K562 (cell line): Measurements from ENCODE around the gene CHD2. TPM values are rescaled to one million over a fixed set of nuclear protein-coding genes. Genes with fewer than 3 reads are reported as not detected.

Experiments used
- ATAC-seq: fragments of 200-7000 bp; cut with Tn5 transposase; 3 replicates; pipeline ENCODE4 v1.9.1; 2020; ENCODE audit warnings: moderate library complexity
- BruUV-seq: library from RNA; stranded (reverse); fragments of 400-500 nt; replicated peaks from 2 replicates; lab custom pipeline; 2021; lab: Mats Ljungman, UMichigan
- CTCF ChIA-PET: fragments of 300-600 bp; formaldehyde crosslinking; extraction: SDS; loops from one replicate; lab custom pipeline; 2021; ENCODE audit warnings: low intra/inter-chr PET ratio; lab: Yijun Ruan, JAX
- POLR2A ChIA-PET: fragments of 300-600, 350-650 bp; sonication (Branson Sonifier 250); formaldehyde crosslinking; extraction: SDS; loops from one replicate; lab custom pipeline; 2021; ENCODE audit warnings: antibody characterized with exemption, inconsistent platforms; lab: Yijun Ruan, JAX
- DNase-seq, 4 experiments: peaks; one replicate each; pipeline versions ENCODE4 v3.0.0 to v3.0.0-alpha.2; 2011 to 2018; ENCODE audit warnings: low spot score in 3 of 4, mixed read lengths in 3 of 4; ENCODE audit errors: extremely low read depth in 1 of 4
- FAIRE-seq: peaks from 2 replicates; lab custom pipeline; 2011; peaks lifted over from hg19 to GRCh38; lab: Jason Lieb, UNC
- H2AFZ ChIP-seq: 2 replicates; pipeline ENCODE4 v1.6.0; 2011; ENCODE audit warnings: low read depth, low read length, control low read depth, inconsistent platforms
- H3K27ac ChIP-seq: fragments of 200-600 bp; 3 replicates; pipeline ENCODE4 v1.8.0; 2011; ENCODE audit warnings: low read depth, mild to moderate bottlenecking, control low read depth, inconsistent platforms, low read length, moderate library complexity, mixed read lengths; ENCODE audit errors: extremely low read depth
- H3K27me3 ChIP-seq, 2 experiments: fragments of 300-600 bp in 1 of 2; 2 replicates in 1 of 2; 3 replicates in 1 of 2; pipeline versions ENCODE4 v1.6.0 to v1.8.0; 2011; ENCODE audit warnings: inconsistent platforms in 2 of 2, low read length in 2 of 2, mild to moderate bottlenecking in 1 of 2, mixed read lengths in 1 of 2, moderate library complexity in 1 of 2; ENCODE audit not compliant: control insufficient read depth in 2 of 2, insufficient read depth in 2 of 2
- H3K36me3 ChIP-seq: fragments of 300-600 bp; 3 replicates; pipeline ENCODE4 v1.8.0; 2011; ENCODE audit warnings: mild to moderate bottlenecking, low read length, inconsistent platforms; ENCODE audit not compliant: control insufficient read depth, insufficient read depth
- H3K4me1 ChIP-seq, 2 experiments: fragments of 200-600 bp in 1 of 2; replicated peaks in 1 of 2; 2 replicates in 1 of 2; 3 replicates in 1 of 2; pipeline versions ENCODE4 v1.5.1 to v1.8.0; 2011; ENCODE audit warnings: inconsistent platforms in 2 of 2, low read length in 2 of 2, mild to moderate bottlenecking in 1 of 2, mixed read lengths in 1 of 2, moderate library complexity in 1 of 2; ENCODE audit not compliant: control insufficient read depth in 2 of 2, insufficient read depth in 2 of 2
- H3K4me2 ChIP-seq: 2 replicates; pipeline ENCODE4 v1.6.1; 2011; ENCODE audit warnings: low read length, control low read depth, inconsistent platforms, mixed read lengths; ENCODE audit not compliant: insufficient read depth
- H3K4me3 ChIP-seq: fragments of 200-600 bp; sonication (generic), shearing (Covaris generic); 2 replicates; pipeline ENCODE4 v1.5.1; 2016; ENCODE audit warnings: control low read depth, inconsistent platforms
- H3K79me2 ChIP-seq: fragments of 200-600 bp; 3 replicates; pipeline ENCODE4 v1.8.0; 2011; ENCODE audit warnings: low read length, inconsistent platforms; ENCODE audit not compliant: control insufficient read depth, insufficient read depth
- H3K9ac ChIP-seq, 2 experiments: 2 replicates each; pipeline versions ENCODE4 v1.6.0 to v1.6.1; 2011; ENCODE audit warnings: low read depth in 2 of 2, low read length in 2 of 2, control low read depth in 1 of 2, inconsistent platforms in 1 of 2, mild to moderate bottlenecking in 1 of 2, mixed read lengths in 1 of 2; ENCODE audit not compliant: insufficient read depth in 1 of 2
- H3K9me1 ChIP-seq: one replicate; pipeline ENCODE4 v1.6.0; 2011; ENCODE audit warnings: inconsistent platforms, mild to moderate bottlenecking, low read length, moderate library complexity; ENCODE audit not compliant: control insufficient read depth, insufficient read depth
- H3K9me3 ChIP-seq: replicated peaks from 2 replicates; pipeline ENCODE4 v1.5.1; 2011; ENCODE audit warnings: low read depth, low read length, inconsistent platforms; ENCODE audit not compliant: control insufficient read depth, insufficient read depth
- H4K20me1 ChIP-seq: replicated peaks from 2 replicates; pipeline ENCODE4 v1.6.1; 2011; ENCODE audit warnings: low read length, inconsistent platforms, mixed read lengths; ENCODE audit not compliant: control insufficient read depth, insufficient read depth
- ID3 ChIP-seq, 2 experiments: fragments of 250-450 bp in 1 of 2; fragments of 450-650 bp in 1 of 2; sonication (Bioruptor Pico) in 1 of 2; IDR thresholded peaks; 2 replicates each; pipeline versions ENCODE4 v1.6.1 to v1.8.0; 2016 to 2021; ENCODE audit warnings: mild to moderate bottlenecking in 2 of 2, moderate library complexity in 2 of 2, missing compliant biosample characterization in 1 of 2, missing genetic modification characterization in 1 of 2
- POU5F1 ChIP-seq: fragments of 150-350 bp; IDR thresholded peaks from 2 replicates; pipeline ENCODE4 v1.6.1; 2014; ENCODE audit warnings: borderline replicate concordance, low read length, low read depth, mild to moderate bottlenecking; ENCODE audit not compliant: partially characterized antibody
- RBM25 ChIP-seq: fragments of 200-400 bp; formaldehyde crosslinking; IDR thresholded peaks from 2 replicates; pipeline ENCODE4 v1.6.1; 2018; ENCODE audit warnings: low read length, low read depth, moderate library complexity; ENCODE audit not compliant: severe bottlenecking
- SIX5 ChIP-seq, 2 experiments: IDR thresholded peaks; 2 replicates each; pipeline ENCODE4 v1.6.1; 2011; ENCODE audit warnings: low read length in 2 of 2, borderline replicate concordance in 1 of 2, low read depth in 1 of 2, mild to moderate bottlenecking in 1 of 2, moderate library complexity in 1 of 2; ENCODE audit not compliant: insufficient read depth in 1 of 2
- XRCC3 ChIP-seq: fragments of 450-650 bp; IDR thresholded peaks from 2 replicates; pipeline ENCODE4 v1.6.1; 2017; ENCODE audit warnings: mild to moderate bottlenecking, moderate library complexity
- ZEB2 ChIP-seq: fragments of 450-650 bp; IDR thresholded peaks from 2 replicates; pipeline ENCODE4 v1.6.1; 2016
- WGBS: fragments of 100-300 bp; shearing (Covaris generic); methylation state at CpG from one replicate; pipeline ENCODE4 v1.1.6; 2016; ENCODE audit warnings: low coverage, mixed read lengths; ENCODE audit not compliant: insufficient coverage; ENCODE audit errors: missing lambda C conversion rate; 5-methylcytosine and 5-hydroxymethylcytosine counted together
- in situ Hi-C: fragments of 300-500 bp; cut with MboI; formaldehyde crosslinking; loops from 4 replicates; pipeline ENCODE4 v1.15.0; 2018; ENCODE audit warnings: inconsistent platforms, mixed read lengths
- intact Hi-C: fragments of 100-400 bp; cut with micrococcal nuclease; formaldehyde crosslinking; loops from 2 replicates; pipeline ENCODE4 v1.14.2; 2022
- polyA plus RNA-seq, 8 experiments: library from polyadenylated mRNA; depleted of rRNA in 4 of 8; stranded (reverse) in 5 of 8; unstranded in 3 of 8; fragments of >200 nt; fragmentation: Nextera tagmentation in 2 of 8; fragmentation: Illumina TruSeq in 1 of 8; extraction: Ambion mirVana in 2 of 8; extraction: Trizol in 1 of 8; gene quantifications; 2 replicates each; pipeline versions ENCODE4 v1.2.1 to v1.2.3, GENCODE V29; 2011 to 2014; ENCODE audit warnings: inconsistent platforms in 1 of 8, missing spikeins in 1 of 8
- total RNA-seq, 7 experiments: library from RNA; depleted of rRNA in 6 of 7; stranded (reverse); fragments of >200 nt in 6 of 7; fragmentation: Illumina TruSeq in 2 of 7; extraction: Trizol in 2 of 7; gene quantifications; 2 replicates each; pipeline versions ENCODE4 v1.2.1 to v1.2.3, GENCODE V29; 2011 to 2021; ENCODE audit warnings: low replicate concordance in 1 of 7
- TF ChIP-seq, protein P1 (sequence below): fragments of 450-650 bp; conservative IDR thresholded peaks from 2 replicates; pipeline ENCODE4 v1.6.1; 2016; ENCODE audit warnings: missing genetic modification characterization, low read depth, mild to moderate bottlenecking, missing compliant biosample characterization, moderate library complexity
- TF ChIP-seq, protein P2 (sequence below): fragments of 250-450 bp; sonication (Bioruptor Pico); IDR thresholded peaks from 2 replicates; pipeline ENCODE4 v1.4.0; 2020; ENCODE audit warnings: mild to moderate bottlenecking
- TF ChIP-seq, protein P3 (sequence below): sonication (generic); formaldehyde crosslinking; IDR thresholded peaks from 2 replicates; pipeline ENCODE4 v1.8.0; 2022; ENCODE audit warnings: missing genetic modification reagents, mild to moderate bottlenecking, moderate library complexity, borderline replicate concordance

CHD2 gene
- total and polyA plus RNA-seq, 9 of the 15 experiments (the other 6 are each of a cell fraction or from before 2014, with no cell fraction given) = 38.9 to 70.8 (median 56.2) TPM

GRCh38 chr15:93048426-93048721, 148.2 kb downstream of the CHD2 start:
- Histone ChIP-seq H3K79me2 (no peaks in the 10 kb centered on the region), H3K27me3 (peaks cover 40 to 93% of the 10 kb centered on the region in 2 experiments; a peak in 4 of 5 replicates), H3K4me2 (no peak overlapping the region)
- in situ Hi-C loops = loop anchor here (25.0 kb wide), 1 partner anchor 1264 kb away; no protein-coding TSS in a partner anchor
- TF ChIP-seq SIX5 (IDR thresholded peaks at IDR 0.05; ENCODE audit: borderline replicate concordance in 1 of 2, insufficient read depth in 1 of 2, low read depth in 1 of 2, low read length in 2 of 2) (no peak), XRCC3 (no peak), RBM25 (no peak), ZEB2 (no peak), ID3 (CRISPR knock-in tag; IDR thresholded peaks at IDR 0.05) (no peak), ID3 (tag; IDR thresholded peaks at IDR 0.05) (no peak), POU5F1 (no peak)
- TF ChIP-seq, protein P1, sequence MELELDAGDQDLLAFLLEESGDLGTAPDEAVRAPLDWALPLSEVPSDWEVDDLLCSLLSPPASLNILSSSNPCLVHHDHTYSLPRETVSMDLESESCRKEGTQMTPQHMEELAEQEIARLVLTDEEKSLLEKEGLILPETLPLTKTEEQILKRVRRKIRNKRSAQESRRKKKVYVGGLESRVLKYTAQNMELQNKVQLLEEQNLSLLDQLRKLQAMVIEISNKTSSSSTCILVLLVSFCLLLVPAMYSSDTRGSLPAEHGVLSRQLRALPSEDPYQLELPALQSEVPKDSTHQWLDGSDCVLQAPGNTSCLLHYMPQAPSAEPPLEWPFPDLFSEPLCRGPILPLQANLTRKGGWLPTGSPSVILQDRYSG (tag) = no peak
- TF ChIP-seq, protein P2, sequence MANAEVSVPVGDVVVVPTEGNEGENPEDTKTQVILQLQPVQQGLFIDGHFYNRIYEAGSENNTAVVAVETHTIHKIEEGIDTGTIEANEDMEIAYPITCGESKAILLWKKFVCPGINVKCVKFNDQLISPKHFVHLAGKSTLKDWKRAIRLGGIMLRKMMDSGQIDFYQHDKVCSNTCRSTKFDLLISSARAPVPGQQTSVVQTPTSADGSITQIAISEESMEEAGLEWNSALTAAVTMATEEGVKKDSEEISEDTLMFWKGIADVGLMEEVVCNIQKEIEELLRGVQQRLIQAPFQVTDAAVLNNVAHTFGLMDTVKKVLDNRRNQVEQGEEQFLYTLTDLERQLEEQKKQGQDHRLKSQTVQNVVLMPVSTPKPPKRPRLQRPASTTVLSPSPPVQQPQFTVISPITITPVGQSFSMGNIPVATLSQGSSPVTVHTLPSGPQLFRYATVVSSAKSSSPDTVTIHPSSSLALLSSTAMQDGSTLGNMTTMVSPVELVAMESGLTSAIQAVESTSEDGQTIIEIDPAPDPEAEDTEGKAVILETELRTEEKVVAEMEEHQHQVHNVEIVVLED = no peak
- TF ChIP-seq, protein P3, sequence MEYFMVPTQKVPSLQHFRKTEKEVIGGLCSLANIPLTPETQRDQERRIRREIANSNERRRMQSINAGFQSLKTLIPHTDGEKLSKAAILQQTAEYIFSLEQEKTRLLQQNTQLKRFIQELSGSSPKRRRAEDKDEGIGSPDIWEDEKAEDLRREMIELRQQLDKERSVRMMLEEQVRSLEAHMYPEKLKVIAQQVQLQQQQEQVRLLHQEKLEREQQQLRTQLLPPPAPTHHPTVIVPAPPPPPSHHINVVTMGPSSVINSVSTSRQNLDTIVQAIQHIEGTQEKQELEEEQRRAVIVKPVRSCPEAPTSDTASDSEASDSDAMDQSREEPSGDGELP (CRISPR knock-in tag) = no peak
- TF ChIP-seq, all 486 proteins: peak for 0
- ATAC-seq (no peak), FAIRE-seq (no peak), DNase-seq (no peak)
- Histone ChIP-seq H3K9ac (no peak overlapping the region; a peak in 1 of 4 replicates), H2AFZ (no peak overlapping the region), H3K4me1 (peaks cover 0 to 37% of the 10 kb centered on the region in 2 experiments; a peak in 2 of 5 replicates), H3K4me3 (no peak overlapping the region), H3K27ac (no peak overlapping the region), H3K9me1 (no peaks in the 10 kb centered on the region), H3K36me3 (no peaks in the 10 kb centered on the region), H4K20me1 (0 out of 2 replicates have a peak, but pooled peaks cover 7% of the 10 kb centered on the region), H3K9me3 (no peaks in the 10 kb centered on the region)
- intact Hi-C loops = no loop called here
- POLR2A ChIA-PET = interaction anchor here (0.7 to 1.4 kb wide), 2 partner anchors 11 to 19 kb away, joined by 3 to 4 read pairs; no protein-coding TSS in a partner anchor
- no TSS peak for BruUV-seq
- WGBS = 1% methylated on average over 14 of the region's 14 CpGs
- CTCF ChIA-PET = no interaction called here
